Measurements from ENCODE around the gene MYH8.

Gene MYH8

DNA sequence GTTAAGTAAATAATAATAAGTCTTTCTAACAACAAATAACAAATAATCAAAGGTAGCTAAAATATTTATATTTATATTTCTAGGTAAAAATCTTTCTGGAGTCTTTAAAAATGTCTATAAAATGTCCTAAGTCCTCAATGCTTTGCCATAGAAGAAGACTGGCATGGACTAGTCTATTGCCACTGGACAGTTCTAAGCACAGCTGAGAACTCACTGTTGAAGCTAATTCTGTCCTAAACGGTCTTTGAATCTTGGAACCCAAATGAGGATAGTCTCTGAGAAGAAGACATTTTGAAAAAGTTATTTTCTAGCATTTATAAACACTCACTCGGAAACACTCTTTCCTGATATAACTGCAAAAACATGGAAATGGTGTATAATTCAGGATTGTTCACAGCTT lies 539 bp downstream of the MYH8 start:
- Histone ChIP-seq H3K9me3 (ENCODE audit: control insufficient read depth, low read length) (no peaks in the 10 kb centered on the region), H3K27me3 (replicated peaks; ENCODE audit: control insufficient read depth, insufficient read depth, low read length) (no peaks in the 10 kb centered on the region), H3K9ac (ENCODE audit: low read length) (no peak overlapping the region), H3K4me1 (ENCODE audit: control insufficient read depth, insufficient read depth, low read length) (no peaks in the 10 kb centered on the region), H3K4me3 (ENCODE audit: low read length) (no peak overlapping the region), H3K36me3 (ENCODE audit: control insufficient read depth, insufficient read depth, low read length, severe bottlenecking) (no peaks in the 10 kb centered on the region)
- no peak for DNase-seq (ENCODE audit: low read depth)

DNA sequence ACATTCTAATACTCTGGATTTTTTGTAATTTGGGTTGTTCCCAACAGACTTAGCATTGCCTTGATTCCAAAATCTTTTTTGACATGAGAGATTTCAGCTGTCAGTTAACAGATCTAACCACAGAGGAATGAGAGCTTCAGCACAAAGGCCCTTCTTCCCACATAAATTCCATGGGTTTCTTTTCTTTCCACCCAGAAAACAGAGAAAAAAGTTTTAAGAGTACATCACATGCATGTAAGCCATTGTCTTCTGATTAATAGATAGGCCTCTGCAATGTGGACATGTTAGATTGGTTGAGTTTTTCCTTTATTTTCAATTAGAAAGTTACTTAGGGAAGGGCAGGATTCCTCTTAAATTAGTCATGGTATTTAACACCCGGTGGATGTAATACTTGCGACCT lies 939 bp downstream of the MYH8 start:
- no peak for DNase-seq (ENCODE audit: low read depth)
- Histone ChIP-seq H3K36me3 (ENCODE audit: control insufficient read depth, insufficient read depth, low read length, severe bottlenecking) (no peaks in the 10 kb centered on the region), H3K27me3 (replicated peaks; ENCODE audit: control insufficient read depth, insufficient read depth, low read length) (no peaks in the 10 kb centered on the region), H3K9ac (ENCODE audit: low read length) (no peak overlapping the region), H3K4me3 (ENCODE audit: low read length) (no peak overlapping the region), H3K9me3 (ENCODE audit: control insufficient read depth, low read length) (no peaks in the 10 kb centered on the region), H3K4me1 (ENCODE audit: control insufficient read depth, insufficient read depth, low read length) (no peaks in the 10 kb centered on the region)

DNA sequence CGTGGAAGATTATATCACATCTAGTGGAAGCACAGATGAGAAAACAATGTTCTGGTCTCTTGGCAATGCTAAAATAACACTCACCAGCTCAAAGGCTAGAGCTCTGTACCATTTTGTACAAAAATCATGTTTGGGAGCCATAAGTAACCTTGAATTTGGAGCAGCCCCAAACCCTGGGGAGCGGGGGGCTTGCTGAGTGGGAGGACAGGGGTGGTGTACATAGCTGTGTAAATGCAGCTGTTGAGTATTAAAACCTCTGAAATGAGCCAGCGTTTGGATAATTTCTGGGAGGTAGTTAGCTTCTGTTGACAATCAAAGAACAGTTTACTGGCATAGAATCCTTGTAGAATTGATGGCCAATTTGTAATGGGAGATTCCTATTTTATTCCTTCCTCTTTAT lies 4.3 kb downstream of the MYH8 start:
- peaks cover 3% of the 10 kb centered on the region for H3K27me3 ChIP-seq (replicated peaks; ENCODE audit: control insufficient read depth, insufficient read depth, low read length)
- no peak overlapping the region for H3K9ac ChIP-seq (ENCODE audit: low read length)
- no peaks in the 10 kb centered on the region for H3K4me1 ChIP-seq (ENCODE audit: control insufficient read depth, insufficient read depth, low read length)
- DNase-seq (ENCODE audit: low read depth), result no peak
- no peaks in the 10 kb centered on the region for H3K9me3 ChIP-seq (ENCODE audit: control insufficient read depth, low read length)
- H3K4me3 ChIP-seq (ENCODE audit: low read length), result no peak overlapping the region
- no peaks in the 10 kb centered on the region for H3K36me3 ChIP-seq (ENCODE audit: control insufficient read depth, insufficient read depth, low read length, severe bottlenecking)

DNA sequence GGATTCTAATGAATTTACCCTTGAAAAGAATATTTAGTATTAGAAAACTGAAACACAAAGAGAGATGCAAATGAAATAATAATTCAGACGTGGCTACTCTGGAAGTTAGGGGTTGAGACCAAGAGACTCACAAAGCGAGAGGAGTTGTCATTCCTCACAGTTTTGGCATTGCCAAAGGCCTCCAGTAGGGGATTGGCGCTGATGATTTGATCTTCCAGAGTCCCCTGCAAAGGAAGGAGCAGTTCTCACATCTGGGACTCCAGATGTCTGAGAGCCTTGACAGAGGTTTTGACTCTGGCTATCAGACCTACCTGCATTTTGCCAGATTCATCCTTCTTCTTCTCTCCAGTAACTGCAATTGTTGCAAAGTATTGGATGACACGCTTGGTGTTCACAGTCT lies 6.6 kb downstream of the MYH8 start:
- H3K9me3 ChIP-seq (ENCODE audit: control insufficient read depth, low read length), result no peaks in the 10 kb centered on the region
- H3K36me3 ChIP-seq (ENCODE audit: control insufficient read depth, insufficient read depth, low read length, severe bottlenecking), result no peaks in the 10 kb centered on the region
- H3K27me3 ChIP-seq (replicated peaks; ENCODE audit: control insufficient read depth, insufficient read depth, low read length), result peaks cover 3% of the 10 kb centered on the region
- no peaks in the 10 kb centered on the region for H3K4me1 ChIP-seq (ENCODE audit: control insufficient read depth, insufficient read depth, low read length)
- DNase-seq (ENCODE audit: low read depth), result no peak
- no peak overlapping the region for H3K9ac ChIP-seq (ENCODE audit: low read length)
- H3K4me3 ChIP-seq (ENCODE audit: low read length), result no peak overlapping the region

DNA sequence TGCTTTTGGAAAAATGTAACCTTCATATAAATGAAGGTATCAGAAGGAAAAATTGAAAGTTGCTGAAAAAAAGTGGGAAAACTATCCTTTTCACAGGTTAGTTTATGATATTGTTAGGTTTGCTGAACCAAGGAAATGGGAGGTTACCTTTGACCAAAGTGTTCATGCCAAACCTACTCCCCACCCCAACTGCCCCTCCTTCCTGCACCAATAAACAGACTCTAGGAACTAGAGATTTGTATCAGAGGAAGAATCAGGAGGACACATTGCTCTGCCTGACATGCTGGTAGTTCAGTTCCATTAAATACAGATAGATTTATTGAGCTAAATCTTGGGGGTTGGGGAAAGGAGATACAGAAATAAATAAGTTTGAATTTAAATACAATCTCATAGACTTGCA lies 18.2 kb downstream of the MYH8 start:
- H3K36me3 ChIP-seq (ENCODE audit: control insufficient read depth, insufficient read depth, low read length, severe bottlenecking), result no peaks in the 10 kb centered on the region
- no peaks in the 10 kb centered on the region for H3K27me3 ChIP-seq (replicated peaks; ENCODE audit: control insufficient read depth, insufficient read depth, low read length)
- DNase-seq (ENCODE audit: low read depth), result no peak
- no peaks in the 10 kb centered on the region for H3K9me3 ChIP-seq (ENCODE audit: control insufficient read depth, low read length)
- H3K4me3 ChIP-seq (ENCODE audit: low read length), result no peak overlapping the region
- no peaks in the 10 kb centered on the region for H3K4me1 ChIP-seq (ENCODE audit: control insufficient read depth, insufficient read depth, low read length)
- H3K9ac ChIP-seq (ENCODE audit: low read length), result no peak overlapping the region

DNA sequence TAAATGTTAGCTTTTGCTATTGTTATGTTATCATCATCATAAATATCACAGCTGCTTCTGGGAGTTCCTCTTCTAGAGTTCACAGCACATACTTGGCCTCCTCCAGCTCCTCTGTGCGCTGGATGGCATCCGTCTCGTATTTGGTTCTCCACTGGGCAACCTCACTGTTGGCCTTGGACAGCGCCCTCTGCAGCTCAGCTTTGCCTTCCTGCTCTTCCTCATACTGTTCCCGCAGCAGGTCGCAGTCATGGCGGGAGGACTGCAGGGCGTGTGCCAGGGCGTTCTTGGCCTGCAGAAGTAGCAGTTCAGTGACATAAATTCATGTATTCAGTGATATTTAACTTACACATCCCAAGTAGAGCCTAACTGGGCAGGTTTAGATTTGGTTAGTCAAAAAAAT lies 23.4 kb downstream of the MYH8 start:
- no peaks in the 10 kb centered on the region for H3K36me3 ChIP-seq (ENCODE audit: control insufficient read depth, insufficient read depth, low read length, severe bottlenecking)
- no peak overlapping the region for H3K9ac ChIP-seq (ENCODE audit: low read length)
- no peaks in the 10 kb centered on the region for H3K27me3 ChIP-seq (replicated peaks; ENCODE audit: control insufficient read depth, insufficient read depth, low read length)
- no peak overlapping the region for H3K4me3 ChIP-seq (ENCODE audit: low read length)
- H3K9me3 ChIP-seq (ENCODE audit: control insufficient read depth, low read length), result no peaks in the 10 kb centered on the region
- no peaks in the 10 kb centered on the region for H3K4me1 ChIP-seq (ENCODE audit: control insufficient read depth, insufficient read depth, low read length)
- no peak for DNase-seq (ENCODE audit: low read depth)

DNA sequence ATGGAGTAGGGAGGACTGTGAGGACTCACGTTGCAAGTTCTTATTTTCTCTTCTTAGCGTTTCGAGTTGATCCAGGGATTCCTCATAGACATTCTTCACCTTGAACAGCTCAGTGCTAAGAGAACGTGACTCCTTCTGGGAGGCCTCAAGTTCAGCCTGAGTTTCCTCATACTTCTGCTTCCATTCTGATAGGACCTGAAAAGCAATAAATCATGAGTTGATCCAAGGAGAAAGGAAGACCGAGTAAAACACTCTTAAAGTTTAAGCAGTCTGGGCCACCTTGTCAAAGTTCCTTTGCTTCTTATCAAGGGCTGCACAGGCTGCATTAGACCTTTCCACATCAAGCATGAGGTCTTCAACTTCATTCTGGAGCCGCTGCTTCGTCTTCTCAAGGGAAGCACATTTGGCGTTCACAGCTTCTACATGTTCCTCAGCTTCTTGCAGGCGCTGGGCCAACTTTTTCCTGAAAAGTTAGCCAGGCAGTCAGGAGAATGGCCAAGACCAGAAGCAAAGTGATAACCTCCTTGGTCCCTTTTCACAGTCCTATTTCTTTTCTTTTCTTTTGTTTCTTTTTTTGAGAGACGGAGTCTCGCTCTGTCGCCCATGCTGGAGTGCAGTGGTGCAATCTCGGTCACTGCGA lies 25.1 kb downstream of the MYH8 start:
- Histone ChIP-seq H3K27me3 (replicated peaks; ENCODE audit: control insufficient read depth, insufficient read depth, low read length) (peaks cover 6% of the 10 kb centered on the region), H3K4me3 (ENCODE audit: low read length) (no peak overlapping the region), H3K4me1 (ENCODE audit: control insufficient read depth, insufficient read depth, low read length) (no peaks in the 10 kb centered on the region), H3K9me3 (ENCODE audit: control insufficient read depth, low read length) (no peaks in the 10 kb centered on the region), H3K9ac (ENCODE audit: low read length) (no peak overlapping the region), H3K36me3 (ENCODE audit: control insufficient read depth, insufficient read depth, low read length, severe bottlenecking) (no peaks in the 10 kb centered on the region)
- no peak for DNase-seq (ENCODE audit: low read depth)

DNA sequence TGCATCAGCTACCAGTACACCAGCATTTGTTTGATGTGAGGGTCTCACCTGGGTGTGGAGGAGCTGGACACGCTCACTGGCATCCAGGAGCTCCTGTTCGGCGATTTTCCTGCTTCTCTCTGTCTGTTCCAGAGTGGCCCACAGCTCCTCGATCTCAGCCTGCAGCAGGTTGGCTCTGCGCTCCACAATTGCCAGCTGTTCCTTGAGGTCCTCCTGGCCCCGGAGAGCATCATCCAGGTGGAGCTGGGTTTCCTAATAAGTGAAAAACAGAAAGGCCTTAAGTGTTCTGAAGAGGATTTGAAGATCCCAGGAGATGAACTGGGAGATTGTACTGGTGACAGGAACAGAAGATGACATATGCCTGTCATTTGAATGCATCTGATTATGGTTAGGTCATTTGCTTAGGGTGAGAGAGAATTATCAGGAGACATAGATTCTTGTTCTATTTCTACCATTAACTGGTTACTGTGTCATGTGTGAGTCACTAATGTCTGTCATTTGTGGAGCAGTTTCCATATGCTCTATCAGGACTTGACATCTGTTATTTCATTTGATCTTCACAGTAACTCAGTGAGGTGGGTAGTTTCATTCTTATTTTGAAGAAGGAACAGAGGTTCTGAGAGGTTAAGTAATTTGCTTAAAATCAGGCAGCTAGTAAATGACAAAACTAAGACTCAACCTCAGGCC lies 27.4 kb downstream of the MYH8 start:
- Histone ChIP-seq H3K9me3 (ENCODE audit: control insufficient read depth, low read length) (no peaks in the 10 kb centered on the region), H3K4me1 (ENCODE audit: control insufficient read depth, insufficient read depth, low read length) (no peaks in the 10 kb centered on the region), H3K4me3 (ENCODE audit: low read length) (no peak overlapping the region)

DNA sequence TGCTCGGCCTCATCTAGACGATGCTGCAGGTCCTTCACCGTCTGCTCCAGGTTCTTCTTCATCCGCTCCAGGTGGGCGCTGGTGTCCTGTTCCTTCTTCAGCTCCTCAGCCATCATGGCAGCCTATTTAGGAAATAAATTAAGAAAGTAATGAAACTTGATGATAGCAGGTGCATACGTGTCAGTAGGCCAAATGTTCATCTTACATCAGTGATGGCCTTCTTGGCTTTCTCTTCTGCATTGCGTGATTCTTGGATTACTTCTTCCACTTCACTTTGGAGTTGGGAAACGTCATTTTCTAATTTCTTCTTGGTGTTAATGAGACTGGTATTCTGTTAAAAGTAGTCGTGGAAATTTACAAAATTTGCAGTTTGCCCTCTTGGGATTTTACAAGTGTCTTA lies 28.9 kb downstream of the MYH8 start:
- DNase-seq (ENCODE audit: low read depth), result no peak

More for the DNA sequence above, 27.4 kb downstream of the MYH8 start:
- no peak for DNase-seq (ENCODE audit: low read depth)
- Histone ChIP-seq H3K27me3 (replicated peaks; ENCODE audit: control insufficient read depth, insufficient read depth, low read length) (peaks cover 6% of the 10 kb centered on the region), H3K9ac (ENCODE audit: low read length) (no peak overlapping the region), H3K36me3 (ENCODE audit: control insufficient read depth, insufficient read depth, low read length, severe bottlenecking) (no peaks in the 10 kb centered on the region)

DNA sequence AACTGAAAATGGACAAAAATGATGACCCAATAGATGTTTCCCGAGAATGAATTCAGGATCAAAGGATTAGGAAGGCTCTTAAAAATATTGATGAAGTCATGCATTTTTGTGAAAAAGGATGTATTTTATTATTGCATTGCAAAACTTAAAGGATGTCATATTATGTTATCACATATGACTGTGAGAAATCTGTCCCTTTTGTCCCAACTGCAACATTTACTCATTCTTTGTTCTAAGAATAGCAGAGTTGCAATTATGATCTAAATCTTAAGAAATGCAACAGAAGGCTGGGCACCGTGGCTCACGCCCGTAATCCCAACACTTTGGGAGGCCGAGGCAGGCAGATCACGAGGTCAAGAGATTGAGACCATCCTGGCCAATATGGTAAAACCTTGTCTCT lies 35.9 kb downstream of the MYH8 start:
- no peak overlapping the region for H3K9ac ChIP-seq (ENCODE audit: low read length)
- H3K36me3 ChIP-seq (ENCODE audit: control insufficient read depth, insufficient read depth, low read length, severe bottlenecking), result no peaks in the 10 kb centered on the region
- DNase-seq (ENCODE audit: low read depth), result no peak
- peaks cover 5% of the 10 kb centered on the region for H3K4me1 ChIP-seq (ENCODE audit: control insufficient read depth, insufficient read depth, low read length)
- no peaks in the 10 kb centered on the region for H3K27me3 ChIP-seq (replicated peaks; ENCODE audit: control insufficient read depth, insufficient read depth, low read length)
- no peaks in the 10 kb centered on the region for H3K9me3 ChIP-seq (ENCODE audit: control insufficient read depth, low read length)
- H3K4me3 ChIP-seq (ENCODE audit: low read length), result no peak overlapping the region

More for the DNA sequence above, 28.9 kb downstream of the MYH8 start:
- no peak overlapping the region for H3K9ac ChIP-seq (ENCODE audit: low read length)
- H3K36me3 ChIP-seq (ENCODE audit: control insufficient read depth, insufficient read depth, low read length, severe bottlenecking), result no peaks in the 10 kb centered on the region
- H3K9me3 ChIP-seq (ENCODE audit: control insufficient read depth, low read length), result no peaks in the 10 kb centered on the region
- H3K27me3 ChIP-seq (replicated peaks; ENCODE audit: control insufficient read depth, insufficient read depth, low read length), result peaks cover 6% of the 10 kb centered on the region
- no peak overlapping the region for H3K4me3 ChIP-seq (ENCODE audit: low read length)
- H3K4me1 ChIP-seq (ENCODE audit: control insufficient read depth, insufficient read depth, low read length), result no peaks in the 10 kb centered on the region

DNA sequence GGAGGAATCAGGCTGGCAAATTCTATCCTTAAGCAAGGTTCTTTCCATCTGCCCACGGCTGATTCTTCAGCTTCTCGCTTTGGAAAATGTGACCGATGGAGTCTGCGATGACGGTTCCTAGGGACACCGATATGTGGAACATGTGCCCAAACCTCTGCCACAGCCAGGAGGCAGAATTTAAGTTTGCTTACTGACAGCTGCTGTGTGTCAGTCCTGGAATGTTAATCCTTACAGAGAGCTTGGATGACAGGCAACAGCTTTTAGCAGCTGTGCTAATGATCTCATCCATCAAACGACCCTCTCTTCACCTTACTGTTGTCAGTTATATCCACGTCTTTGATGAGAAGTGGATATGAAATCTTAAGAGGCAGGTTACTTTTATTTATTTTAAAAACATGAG lies 37.6 kb downstream of the MYH8 start:
- no peak for DNase-seq (ENCODE audit: low read depth)
- Histone ChIP-seq H3K9me3 (ENCODE audit: control insufficient read depth, low read length) (no peaks in the 10 kb centered on the region), H3K4me3 (ENCODE audit: low read length) (no peak overlapping the region), H3K4me1 (ENCODE audit: control insufficient read depth, insufficient read depth, low read length) (peaks cover 14% of the 10 kb centered on the region), H3K9ac (ENCODE audit: low read length) (no peak overlapping the region), H3K27me3 (replicated peaks; ENCODE audit: control insufficient read depth, insufficient read depth, low read length) (no peaks in the 10 kb centered on the region), H3K36me3 (ENCODE audit: control insufficient read depth, insufficient read depth, low read length, severe bottlenecking) (no peaks in the 10 kb centered on the region)
